NCI-H2029 (cell line): Measurements from ENCODE around the gene KRTAP3-1.

Source experiments
- DNase-seq: peaks from one replicate; lab custom pipeline; 2025; lab: John Stamatoyannopoulos, UW

Gene KRTAP3-1

GRCh38 chr17:40978575-40979151 is 30.3 kb downstream of the KRTAP3-1 start:
- DNase-seq: no peak

GRCh38 chr17:40975516-40975915 is 33.4 kb downstream of the KRTAP3-1 start:
- no peak for DNase-seq

GRCh38 chr17:40974366-40974765 is 34.6 kb downstream of the KRTAP3-1 start:
- DNase-seq: no peak

GRCh38 chr17:40967582-40967981 is 41.3 kb downstream of the KRTAP3-1 start:
- DNase-seq: no peak

GRCh38 chr17:40966848-40967247 is 42.1 kb downstream of the KRTAP3-1 start, which contains the start of gene KRT39:
Gene KRT39, minus strand, starts transcription at chr17:40966948. Its CDS starts 92 bp downstream, at chr17:40966856.
- DNase-seq: no peak

GRCh38 chr17:40963838-40964237 is 45.1 kb downstream of the KRTAP3-1 start:
- DNase-seq: no peak

- DNase-seq: no peak
Observed at GRCh38 chr17:40962059-40962561, 46.8 kb downstream of the KRTAP3-1 start.

- no peak for DNase-seq
Observed at GRCh38 chr17:40961591-40961990, 47.3 kb downstream of the KRTAP3-1 start.

- DNase-seq: no peak
Observed at GRCh38 chr17:40960144-40960543, 48.8 kb downstream of the KRTAP3-1 start.
